B cell (primary cell): ENCODE measurements around the gene TBX1. TPM values are rescaled to one million over a fixed set of nuclear protein-coding genes. Genes with fewer than 3 reads are reported as not detected.

Source experiments
- ATAC-seq: fragments of 200-7000 bp; cut with Tn5 transposase; one replicate; pipeline ENCODE4 v1.10.0; 2021; ENCODE audit warnings: low read depth, mild to moderate bottlenecking, moderate number of reproducible peaks, moderate library complexity
- CTCF ChIA-PET: fragments of 350-600 bp; sonication (Branson Sonifier 250); formaldehyde crosslinking; loops from one replicate; lab custom pipeline; 2021; ENCODE audit warnings: antibody characterized with exemption, inconsistent platforms; lab: Charles Lee
- POLR2A ChIA-PET: fragments of 350-600 bp; sonication (Branson Sonifier 250); formaldehyde crosslinking; loops from one replicate; lab custom pipeline; 2021; ENCODE audit warnings: antibody characterized with exemption; lab: Charles Lee
- DNase-seq: peaks from one replicate; pipeline ENCODE4 v3.0.0; 2013
- H2AFZ ChIP-seq: 2 replicates; pipeline ENCODE4 v1.6.1; 2012; ENCODE audit warnings: mild to moderate bottlenecking, low read depth, low read length; ENCODE audit not compliant: insufficient read depth, poor library complexity, severe bottlenecking
- H3K27ac ChIP-seq, 2 donors: 1 replicate in 1 of 2; 2 replicates in 1 of 2; pipeline ENCODE4 v1.5.1; 2012 to 2013; ENCODE audit warnings: low read length in 2 of 2, mild to moderate bottlenecking in 2 of 2, moderate library complexity in 1 of 2
- H3K27me3 ChIP-seq, 4 experiments: fragments of 200-600 bp in 1 of 4; sonication (generic) in 1 of 4; replicated peaks in 1 of 4; 1 replicate in 2 of 4; 2 replicates in 2 of 4; pipeline versions ENCODE4 v1.6.1 to v1.7.0; 2013 to 2016; ENCODE audit warnings: low read length in 3 of 4, mild to moderate bottlenecking in 2 of 4, mixed read lengths in 1 of 4, moderate library complexity in 1 of 4; ENCODE audit not compliant: insufficient read depth in 4 of 4, control insufficient read depth in 3 of 4; ENCODE audit errors: control extremely low read depth in 1 of 4
- H3K36me3 ChIP-seq, 2 experiments: replicated peaks in 1 of 2; 1 replicate in 1 of 2; 2 replicates in 1 of 2; pipeline versions ENCODE4 v1.6.1 to v1.7.1; 2013; ENCODE audit warnings: low read length in 1 of 2; ENCODE audit not compliant: insufficient read depth in 2 of 2, control insufficient read depth in 1 of 2; ENCODE audit errors: control extremely low read depth in 1 of 2, extremely low read depth in 1 of 2
- H3K4me1 ChIP-seq, 2 donors: fragments of 200-600 bp in 1 of 2; sonication (generic) in 1 of 2; 1 replicate in 1 of 2; 2 replicates in 1 of 2; pipeline versions ENCODE4 v1.5.1 to v1.6.1; 2013 to 2017; ENCODE audit warnings: low read length in 2 of 2; ENCODE audit not compliant: control insufficient read depth in 2 of 2, insufficient read depth in 2 of 2
- H3K4me2 ChIP-seq: replicated peaks from 2 replicates; pipeline ENCODE3; 2012; ENCODE audit warnings: mild to moderate bottlenecking, low read depth, low read length; ENCODE audit not compliant: poor library complexity, severe bottlenecking
- H3K4me3 ChIP-seq, 5 experiments: fragments of 200-600 bp in 1 of 5; sonication (generic) in 1 of 5; 1 replicate in 3 of 5; 2 replicates in 2 of 5; pipeline versions ENCODE4 v1.5.1 to v1.7.0; 2011 to 2016; ENCODE audit warnings: low read length in 4 of 5, mild to moderate bottlenecking in 4 of 5, low read depth in 2 of 5, control low read depth in 1 of 5, moderate library complexity in 1 of 5; ENCODE audit not compliant: insufficient read depth in 1 of 5; ENCODE audit errors: control extremely low read depth in 1 of 5, extremely low read depth in 1 of 5
- H3K79me2 ChIP-seq: fragments of 200-600 bp; sonication (generic); one replicate; pipeline ENCODE4 v1.6.0; 2016; ENCODE audit warnings: low read length; ENCODE audit not compliant: control insufficient read depth, insufficient read depth
- H3K9ac ChIP-seq: fragments of 200-600 bp; sonication (generic); 2 replicates; pipeline ENCODE4 v1.6.1; 2017; ENCODE audit warnings: mild to moderate bottlenecking, low read length, moderate library complexity
- H3K9me3 ChIP-seq, 3 donors: one replicate each; pipeline versions ENCODE4 v1.6.1 to v1.7.1; 2013; ENCODE audit warnings: low read length in 2 of 3; ENCODE audit not compliant: control insufficient read depth in 2 of 3, insufficient read depth in 1 of 3; ENCODE audit errors: control extremely low read depth in 1 of 3
- H4K20me1 ChIP-seq: 2 replicates; pipeline ENCODE4 v1.6.0; 2012; ENCODE audit warnings: mild to moderate bottlenecking, low read length; ENCODE audit not compliant: insufficient read depth, control insufficient read depth, poor library complexity, severe bottlenecking
- H3K27ac Mint-ChIP-seq: one replicate; pipeline ENCODE4 v1.8.0; 2021; ENCODE audit warnings: mixed read lengths
- H3K27me3 Mint-ChIP-seq: one replicate; pipeline ENCODE4 v1.8.0; 2021; ENCODE audit warnings: mixed read lengths
- H3K4me1 Mint-ChIP-seq: one replicate; pipeline ENCODE4 v1.8.0; 2021; ENCODE audit warnings: mixed read lengths
- H3K4me3 Mint-ChIP-seq: one replicate; pipeline ENCODE4 v1.8.0; 2021; ENCODE audit warnings: mixed read lengths
- H3K9me3 Mint-ChIP-seq: one replicate; pipeline ENCODE4 v1.8.0; 2022; ENCODE audit warnings: mixed read lengths; ENCODE audit not compliant: insufficient read depth
- CTCF ChIP-seq: fragments of 200-600 bp; IDR thresholded peaks from one replicate; pipeline ENCODE4 v1.8.0; 2022; ENCODE audit warnings: antibody characterized with exemption, mild to moderate bottlenecking
- EZH2 ChIP-seq: IDR thresholded peaks from 2 replicates; pipeline ENCODE4 v1.6.1; 2012; ENCODE audit warnings: borderline replicate concordance, low read depth, mild to moderate bottlenecking, moderate library complexity, low read length; ENCODE audit not compliant: insufficient read depth, poor library complexity, severe bottlenecking
- WGBS: methylation state at CpG from one replicate; pipeline ENCODE4 v1.1.5; 2013; ENCODE audit warnings: missing lambda C conversion rate; ENCODE audit not compliant: insufficient coverage; 5-methylcytosine and 5-hydroxymethylcytosine counted together
- intact Hi-C: fragments of 100-400 bp; cut with micrococcal nuclease; formaldehyde crosslinking; loops from one replicate; pipeline ENCODE4 v1.10.0; 2022
- polyA plus RNA-seq: library from polyadenylated mRNA; depleted of rRNA; stranded (reverse); fragments of >200 nt; gene quantifications from 2 replicates; pipeline ENCODE4 v1.2.3, GENCODE V29; 2012
- total RNA-seq, 2 donors: library from RNA; stranded (reverse); fragments of 120-200 nt in 1 of 2; gene quantifications; 1 replicate in 1 of 2; 2 replicates in 1 of 2; pipeline versions ENCODE4 v1.2.3 to v1.2.4, GENCODE V29; 2013 to 2022

TBX1 gene
- total and polyA plus RNA-seq, 2 donors (not counting 1 experiment from before 2014, with no cell fraction given) = not detected

DNA sequence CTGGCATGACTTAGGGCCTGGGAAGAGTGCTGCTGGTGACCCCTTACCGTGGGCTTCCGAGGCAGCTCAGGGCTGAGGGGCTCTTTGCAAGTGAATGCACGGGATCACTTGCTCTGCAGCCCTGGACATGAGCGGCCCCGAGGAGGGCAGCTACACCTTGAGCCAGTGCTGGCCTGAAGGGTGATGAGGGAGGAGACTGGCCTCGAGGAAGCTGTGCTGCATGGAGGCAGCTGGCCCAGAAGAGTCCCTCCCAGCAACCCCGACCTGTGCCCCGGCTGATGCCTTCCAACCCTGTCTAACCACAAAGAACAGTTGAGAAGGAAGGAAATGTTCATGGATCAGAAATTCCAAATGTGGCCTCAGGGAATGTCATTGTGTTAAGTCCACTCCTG is 45.2 kb downstream of the TBX1 start:
- H3K4me1 ChIP-seq = no peaks in the 10 kb centered on the region
- no peak for DNase-seq
- peaks cover 0 to 5% of the 10 kb centered on the region in 2 experiments for H3K36me3 ChIP-seq
- Mint-ChIP-seq H3K27ac (no peak overlapping the region), H3K4me1 (no peaks in the 10 kb centered on the region), H3K9me3 (no peaks in the 10 kb centered on the region), H3K27me3 (no peaks in the 10 kb centered on the region), H3K4me3 (no peak overlapping the region)
- WGBS = 97% methylated on average over 6 of the region's 8 CpGs
- TF ChIP-seq CTCF (no peak), EZH2 (no peak)
- ChIA-PET CTCF (no interaction called here), POLR2A (no interaction called here)
- H3K4me3 ChIP-seq = no peak overlapping the region
- no peaks in the 10 kb centered on the region for H4K20me1 ChIP-seq
- H3K27ac ChIP-seq = no peak overlapping the region
- H3K79me2 ChIP-seq = no peaks in the 10 kb centered on the region
- intact Hi-C loops = no loop called here
- no peak for ATAC-seq
- H3K27me3 ChIP-seq = no peaks in the 10 kb centered on the region
- H3K9ac ChIP-seq = no peak overlapping the region
- no peaks in the 10 kb centered on the region for H3K9me3 ChIP-seq
- H3K4me2 ChIP-seq = no peak overlapping the region
- H2AFZ ChIP-seq = no peak overlapping the region

DNA sequence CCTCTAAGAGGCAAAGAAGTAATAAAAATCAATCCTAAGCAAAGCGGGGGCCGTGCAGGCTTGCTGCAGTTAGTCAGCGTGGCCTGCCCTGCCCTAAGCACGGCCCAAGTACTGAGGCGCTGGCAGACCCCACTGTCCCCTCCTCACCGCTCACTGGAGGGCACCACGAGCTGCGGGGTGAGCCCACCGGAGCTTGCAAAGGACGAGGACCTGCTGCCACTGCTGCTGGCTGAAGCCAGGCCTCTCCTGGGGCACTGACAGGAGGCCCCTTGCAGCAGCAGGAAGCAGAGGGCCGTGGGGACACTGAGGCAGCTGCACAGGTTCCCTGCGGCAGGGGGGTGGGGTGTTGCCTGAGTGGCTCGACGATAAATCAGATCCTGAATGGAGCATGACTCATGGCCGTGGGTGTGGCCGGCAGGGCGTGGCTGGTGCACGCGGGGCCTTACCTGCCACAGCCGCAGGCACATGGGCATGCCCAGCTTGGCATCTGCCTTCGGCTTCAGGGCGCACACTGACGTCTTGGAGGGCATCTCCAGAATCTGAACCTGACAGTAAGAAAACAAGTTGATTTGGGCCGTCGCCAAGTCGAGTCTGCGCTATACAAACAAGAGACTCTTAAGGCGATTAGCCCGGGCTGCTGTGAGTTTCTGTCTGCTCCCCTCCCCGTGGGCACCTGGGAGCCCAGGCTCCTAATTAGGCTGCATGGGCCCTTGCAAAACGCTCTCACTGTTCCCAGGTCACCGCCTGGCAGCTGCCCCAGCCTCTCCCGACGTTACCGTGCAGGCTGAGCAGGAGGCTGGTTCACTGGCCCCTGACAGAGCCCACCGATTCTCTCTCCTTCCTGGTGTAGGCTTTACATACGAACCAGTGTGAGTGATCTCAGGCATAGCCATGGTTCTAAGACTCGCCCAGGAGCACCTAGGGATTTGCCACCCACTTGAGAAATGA is 45.9 kb downstream of the TBX1 start:
- DNase-seq (no peak), ATAC-seq (no peak)
- Histone ChIP-seq H3K4me1 (no peaks in the 10 kb centered on the region), H3K27ac (no peak overlapping the region), H3K36me3 (peaks cover 0 to 5% of the 10 kb centered on the region in 2 experiments), H3K79me2 (no peaks in the 10 kb centered on the region), H3K9me3 (no peaks in the 10 kb centered on the region), H4K20me1 (no peaks in the 10 kb centered on the region), H2AFZ (no peak overlapping the region), H3K9ac (no peak overlapping the region), H3K4me2 (no peak overlapping the region), H3K4me3 (no peak overlapping the region), H3K27me3 (no peaks in the 10 kb centered on the region)
- no peaks in the 10 kb centered on the region for H3K27me3 Mint-ChIP-seq
- no peak overlapping the region for H3K4me3 Mint-ChIP-seq
- H3K9me3 Mint-ChIP-seq = no peaks in the 10 kb centered on the region
- no peak overlapping the region for H3K27ac Mint-ChIP-seq
- POLR2A ChIA-PET = no interaction called here
- 93% methylated on average over 38 of the region's 38 CpGs for WGBS
- CTCF ChIA-PET = no interaction called here
- intact Hi-C loops = no loop called here
- no peaks in the 10 kb centered on the region for H3K4me1 Mint-ChIP-seq
- TF ChIP-seq EZH2 (no peak), CTCF (no peak)
